ENCODE data around the gene SH3PXD2B. TPM values are rescaled to one million over a fixed set of nuclear protein-coding genes. Genes with fewer than 3 reads are reported as not detected.

SH3PXD2B gene
- total and polyA plus RNA-seq, 2 donors (not counting 1 experiment from before 2014, with no cell fraction given), result not detected

- Histone ChIP-seq H3K4me2 (replicated peaks; ENCODE audit: low read depth, low read length, poor library complexity, severe bottlenecking) (no peak overlapping the region), H4K20me1 (ENCODE audit: control insufficient read depth, insufficient read depth, low read length, poor library complexity, severe bottlenecking) (no peaks in the 10 kb centered on the region), H3K27ac (ENCODE audit: low read length in 2 of 2) (no peak overlapping the region), H2AFZ (ENCODE audit: insufficient read depth, low read depth, low read length, poor library complexity, severe bottlenecking) (no peak overlapping the region), H3K36me3 (replicated peaks in 1 of 2; ENCODE audit: control extremely low read depth in 1 of 2, control insufficient read depth in 1 of 2, extremely low read depth in 1 of 2, insufficient read depth in 2 of 2, low read length in 1 of 2) (no peaks in the 10 kb centered on the region), H3K79me2 (ENCODE audit: control insufficient read depth, insufficient read depth, low read length) (no peaks in the 10 kb centered on the region), H3K27me3 (replicated peaks in 1 of 4; ENCODE audit: control extremely low read depth in 1 of 4, control insufficient read depth in 3 of 4, insufficient read depth in 4 of 4, low read length in 3 of 4) (peaks cover 0 to 5% (median 0%) of the 10 kb centered on the region in 4 experiments), H3K9me3 (ENCODE audit: control extremely low read depth in 1 of 3, control insufficient read depth in 2 of 3, insufficient read depth in 1 of 3, low read length in 2 of 3) (no peaks in the 10 kb centered on the region), H3K4me1 (ENCODE audit: control insufficient read depth in 2 of 2, insufficient read depth in 2 of 2, low read length in 2 of 2) (no peaks in the 10 kb centered on the region), H3K9ac (ENCODE audit: low read length) (no peak overlapping the region), H3K4me3 (ENCODE audit: control extremely low read depth in 1 of 5, extremely low read depth in 1 of 5, insufficient read depth in 1 of 5, low read depth in 2 of 5, low read length in 4 of 5) (no peak overlapping the region)
- DNase-seq (no peak), ATAC-seq (ENCODE audit: low read depth) (no peak)
- Mint-ChIP-seq H3K4me1 (no peaks in the 10 kb centered on the region), H3K27ac (no peak overlapping the region), H3K4me3 (no peak overlapping the region), H3K27me3 (peaks cover 19% of the 10 kb centered on the region), H3K9me3 (ENCODE audit: insufficient read depth) (no peaks in the 10 kb centered on the region)
- POLR2A ChIA-PET, result no interaction called here
- CTCF ChIA-PET, result no interaction called here
- WGBS (ENCODE audit: insufficient coverage), result 96% methylated on average over 21 of the region's 22 CpGs
- intact Hi-C loops (cut with micrococcal nuclease), result no loop called here
- TF ChIP-seq EZH2 (IDR thresholded peaks at IDR 0.05; ENCODE audit: borderline replicate concordance, insufficient read depth, low read depth, low read length, poor library complexity, severe bottlenecking) (no peak), CTCF (IDR thresholded peaks at IDR 0.05) (no peak)
Observed at GRCh38 chr5:172439785-172440477, 14.4 kb downstream of the SH3PXD2B start.

GRCh38 chr5:172438319-172438668 is 16.0 kb downstream of the SH3PXD2B start:
- no peak overlapping the region for H2AFZ ChIP-seq (ENCODE audit: insufficient read depth, low read depth, low read length, poor library complexity, severe bottlenecking)
- no peaks in the 10 kb centered on the region for H3K36me3 ChIP-seq (replicated peaks in 1 of 2; ENCODE audit: control extremely low read depth in 1 of 2, control insufficient read depth in 1 of 2, extremely low read depth in 1 of 2, insufficient read depth in 2 of 2, low read length in 1 of 2)
- H3K4me2 ChIP-seq (replicated peaks; ENCODE audit: low read depth, low read length, poor library complexity, severe bottlenecking), result no peak overlapping the region
- ChIA-PET CTCF (no interaction called here), POLR2A (no interaction called here)
- H3K9me3 Mint-ChIP-seq (ENCODE audit: insufficient read depth), result no peaks in the 10 kb centered on the region
- TF ChIP-seq EZH2 (IDR thresholded peaks at IDR 0.05; ENCODE audit: borderline replicate concordance, insufficient read depth, low read depth, low read length, poor library complexity, severe bottlenecking) (no peak), CTCF (IDR thresholded peaks at IDR 0.05) (no peak)
- H4K20me1 ChIP-seq (ENCODE audit: control insufficient read depth, insufficient read depth, low read length, poor library complexity, severe bottlenecking), result no peaks in the 10 kb centered on the region
- H3K27me3 Mint-ChIP-seq, result peaks cover 7% of the 10 kb centered on the region
- intact Hi-C loops (cut with micrococcal nuclease), result no loop called here
- H3K4me3 Mint-ChIP-seq, result no peak overlapping the region
- no peaks in the 10 kb centered on the region for H3K9me3 ChIP-seq (ENCODE audit: control extremely low read depth in 1 of 3, control insufficient read depth in 2 of 3, insufficient read depth in 1 of 3, low read length in 2 of 3)
- no peaks in the 10 kb centered on the region for H3K79me2 ChIP-seq (ENCODE audit: control insufficient read depth, insufficient read depth, low read length)
- ATAC-seq (ENCODE audit: low read depth) (no peak), DNase-seq (no peak)
- H3K4me1 ChIP-seq (ENCODE audit: control insufficient read depth in 2 of 2, insufficient read depth in 2 of 2, low read length in 2 of 2), result no peaks in the 10 kb centered on the region
- H3K4me1 Mint-ChIP-seq, result no peaks in the 10 kb centered on the region
- H3K27ac Mint-ChIP-seq, result no peak overlapping the region
- H3K27me3 ChIP-seq (replicated peaks in 1 of 4; ENCODE audit: control extremely low read depth in 1 of 4, control insufficient read depth in 3 of 4, insufficient read depth in 4 of 4, low read length in 3 of 4), result peaks cover 0 to 3% (median 0%) of the 10 kb centered on the region in 4 experiments
- WGBS (ENCODE audit: insufficient coverage), result 87% methylated on average over 6 of the region's 6 CpGs
- no peak overlapping the region for H3K27ac ChIP-seq (ENCODE audit: low read length in 2 of 2)
- no peak overlapping the region for H3K9ac ChIP-seq (ENCODE audit: low read length)
- H3K4me3 ChIP-seq (ENCODE audit: control extremely low read depth in 1 of 5, extremely low read depth in 1 of 5, insufficient read depth in 1 of 5, low read depth in 2 of 5, low read length in 4 of 5), result no peak overlapping the region

Data from B cell (primary cell).